Measurements from ENCODE around the gene THEM5.

DNA sequence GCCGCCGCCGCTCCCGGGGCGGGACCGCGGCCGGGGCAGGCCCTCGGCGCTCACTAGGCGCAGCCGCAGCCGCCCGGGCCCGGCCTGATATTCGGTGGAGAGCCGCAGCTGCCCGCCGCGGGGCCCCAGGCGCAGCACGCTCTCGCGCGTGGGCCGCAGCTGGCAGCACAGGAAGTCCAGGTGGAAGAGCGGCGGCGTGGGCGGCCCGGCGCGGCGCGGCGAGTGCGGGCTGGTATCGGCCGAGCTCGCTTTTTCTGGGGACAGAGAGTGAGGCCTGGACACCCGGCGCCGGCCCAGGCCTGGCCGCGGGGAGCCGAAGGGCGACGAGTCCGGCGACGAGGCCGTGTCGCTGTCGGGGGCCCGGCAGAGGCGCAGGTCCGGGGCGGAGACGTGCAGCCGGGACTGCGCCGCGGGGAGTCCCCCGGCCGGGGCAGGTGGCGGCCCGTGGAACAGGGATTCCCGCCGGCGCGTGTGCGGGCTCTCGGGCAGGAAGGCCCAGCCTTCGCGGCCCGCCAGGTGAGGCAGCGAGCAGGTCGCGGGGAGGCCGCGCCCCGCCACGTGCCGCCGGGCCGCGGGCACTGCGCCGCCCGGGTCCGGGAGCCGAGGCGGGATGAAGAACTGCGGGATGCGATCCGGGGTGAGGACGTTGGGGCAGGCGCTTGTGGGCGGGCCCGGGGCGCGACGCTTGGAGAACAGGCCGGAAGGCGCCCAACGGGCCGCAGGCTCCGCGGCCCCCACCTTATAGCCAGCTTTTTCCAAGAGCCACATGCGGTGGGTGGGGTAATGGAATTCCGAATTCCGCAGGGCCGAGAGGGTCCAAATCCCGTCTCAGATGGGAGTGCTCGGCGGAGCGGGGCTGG is 15.1 kb downstream of the THEM5 start:
- TF ChIP-seq EZH2phosphoT487 (IDR thresholded peaks at IDR 0.05; ENCODE audit: low read length) (no peak), EZH2 (optimal IDR thresholded peaks at IDR 0.05; ENCODE audit: low read depth, low read length) (no peak), CTCF (IDR thresholded peaks at IDR 0.05; ENCODE audit: low read length) (no peak)

Data from MM.1S (cell line).